CD4-positive, CD25-positive, alpha-beta regulatory T cell (primary cell): ENCODE data around the gene LIMCH1. TPM values are rescaled to one million over a fixed set of nuclear protein-coding genes. Genes with fewer than 3 reads are reported as not detected.

ENCODE experiments used
- ATAC-seq, 2 donors: fragments of 150-1000 bp; cut with Tn5 transposase; one replicate each; pipeline ENCODE4 v1.10.0; 2021; ENCODE audit warnings: low read depth in 2 of 2, moderate number of reproducible peaks in 2 of 2, moderate library complexity in 1 of 2
- DNase-seq, 3 donors: peaks; one replicate each; pipeline versions ENCODE4 v3.0.0 to v3.0.0-alpha.2; 2012 to 2022; ENCODE audit warnings: mixed read lengths in 1 of 3
- H3K27ac ChIP-seq: one replicate; pipeline ENCODE4 v1.7.0; 2013; ENCODE audit warnings: mild to moderate bottlenecking, low read length; ENCODE audit not compliant: insufficient read depth, poor library complexity, severe bottlenecking
- H3K27me3 ChIP-seq: one replicate; pipeline ENCODE4 v1.7.0; 2013; ENCODE audit warnings: low read length; ENCODE audit not compliant: control insufficient read depth, insufficient read depth
- H3K36me3 ChIP-seq: one replicate; pipeline ENCODE4 v1.7.0; 2013; ENCODE audit warnings: mild to moderate bottlenecking, low read length, moderate library complexity; ENCODE audit not compliant: control insufficient read depth, insufficient read depth
- H3K4me1 ChIP-seq: 2 replicates; pipeline ENCODE4 v1.7.0; 2013; ENCODE audit warnings: mild to moderate bottlenecking, low read length; ENCODE audit not compliant: insufficient read depth, control insufficient read depth, poor library complexity, severe bottlenecking
- H3K4me3 ChIP-seq: one replicate; pipeline ENCODE4 v1.7.0; 2013; ENCODE audit warnings: low read depth, mild to moderate bottlenecking, low read length, moderate library complexity
- H3K9me3 ChIP-seq, 2 experiments: 1 replicate in 1 of 2; 2 replicates in 1 of 2; pipeline ENCODE4 v1.7.0; 2013; ENCODE audit warnings: low read length in 2 of 2, mild to moderate bottlenecking in 1 of 2, moderate library complexity in 1 of 2; ENCODE audit not compliant: control insufficient read depth in 2 of 2
- H3K27ac Mint-ChIP-seq, 3 donors: one replicate each; pipeline ENCODE4 v1.8.0; 2020 to 2022; ENCODE audit warnings: mild to moderate bottlenecking in 3 of 3, mixed read lengths in 3 of 3, moderate library complexity in 2 of 3
- H3K27me3 Mint-ChIP-seq: one replicate; pipeline ENCODE4 v1.8.0; 2022; ENCODE audit warnings: mild to moderate bottlenecking, mixed read lengths
- H3K36me3 Mint-ChIP-seq: one replicate; pipeline ENCODE4 v1.8.0; 2020; ENCODE audit warnings: mixed read lengths
- H3K4me1 Mint-ChIP-seq, 4 donors: one replicate each; pipeline ENCODE4 v1.8.0; 2020 to 2022; ENCODE audit warnings: mixed read lengths in 4 of 4, mild to moderate bottlenecking in 1 of 4
- H3K4me3 Mint-ChIP-seq, 4 donors: one replicate each; pipeline ENCODE4 v1.8.0; 2020 to 2022; ENCODE audit warnings: mild to moderate bottlenecking in 4 of 4, mixed read lengths in 4 of 4, moderate library complexity in 3 of 4
- H3K9me3 Mint-ChIP-seq, 7 donors: one replicate each; pipeline ENCODE4 v1.8.0; 2020 to 2022; ENCODE audit warnings: mixed read lengths in 7 of 7, mild to moderate bottlenecking in 3 of 7, moderate library complexity in 2 of 7
- polyA plus RNA-seq, 4 donors: library from polyadenylated mRNA; unstranded; fragments of 300-500 nt; fragmentation: Illumina TruSeq; gene quantifications; one replicate each; pipeline ENCODE4 v1.2.3, GENCODE V29; 2021
- total RNA-seq: library from RNA; stranded (reverse); gene quantifications from one replicate; pipeline ENCODE4 v1.2.3, GENCODE V29; 2022

LIMCH1 gene
- total and polyA plus RNA-seq, 5 donors from 2014 or later: 0.07 TPM; not detected in 4

DNA sequence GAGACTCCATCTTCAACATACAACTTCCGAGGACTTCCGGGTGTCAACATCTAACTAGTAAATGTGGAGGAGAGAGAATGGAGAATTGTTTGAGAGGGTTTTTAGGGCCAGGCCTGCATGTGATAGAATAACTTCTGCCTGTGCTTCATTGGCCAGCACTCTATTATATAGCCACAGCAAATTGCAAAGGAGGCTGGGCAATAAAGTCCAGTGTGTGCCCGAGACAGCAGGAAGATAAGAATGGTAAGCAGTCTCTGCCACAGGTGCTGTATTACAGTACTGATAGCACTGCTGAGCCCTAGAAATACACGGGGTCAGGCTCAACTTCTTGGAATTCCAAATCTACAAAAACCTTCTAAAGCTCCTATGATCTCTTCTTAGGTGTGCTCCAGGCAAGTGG, 20.8 kb upstream of the LIMCH1 start:
- Histone ChIP-seq H3K27me3 (no peaks in the 10 kb centered on the region), H3K27ac (no peak overlapping the region), H3K4me1 (no peaks in the 10 kb centered on the region), H3K36me3 (no peaks in the 10 kb centered on the region), H3K4me3 (no peak overlapping the region), H3K9me3 (no peaks in the 10 kb centered on the region)
- DNase-seq (no peak), ATAC-seq (no peak)
- Mint-ChIP-seq H3K27ac (peak overlapping the region in 1 of 3 donors; percentile 35), H3K4me3 (no peak overlapping the region), H3K9me3 (peaks cover 0 to 4% (median 0%) of the 10 kb centered on the region in 7 donors), H3K36me3 (no peaks in the 10 kb centered on the region), H3K27me3 (no peaks in the 10 kb centered on the region), H3K4me1 (no peaks in the 10 kb centered on the region)

DNA sequence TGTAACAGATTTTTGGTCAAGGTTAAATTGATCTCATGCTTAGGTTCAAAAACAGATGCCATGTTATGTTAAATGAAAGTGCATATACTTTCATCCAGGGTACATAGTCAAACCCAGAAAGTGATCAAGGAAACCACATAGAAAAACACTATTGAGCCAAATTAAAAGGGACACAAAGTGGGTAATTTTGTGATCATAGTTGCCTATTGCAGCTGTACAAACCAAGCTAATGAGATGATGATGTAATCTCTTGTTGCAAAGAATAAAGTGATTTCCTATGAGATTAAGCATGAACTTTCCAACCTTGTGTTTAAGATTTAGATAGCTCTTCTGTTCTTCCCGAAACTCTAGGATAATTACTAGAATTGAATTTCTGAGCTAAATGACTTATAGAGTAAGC, 20.2 kb upstream of the LIMCH1 start:
- DNase-seq (no peak), ATAC-seq (no peak)
- no peaks in the 10 kb centered on the region for H3K27me3 Mint-ChIP-seq
- H3K4me3 Mint-ChIP-seq: no peak overlapping the region
- H3K27ac Mint-ChIP-seq: no peak overlapping the region
- Histone ChIP-seq H3K27ac (no peak overlapping the region), H3K9me3 (no peaks in the 10 kb centered on the region), H3K4me1 (no peaks in the 10 kb centered on the region), H3K4me3 (no peak overlapping the region), H3K27me3 (no peaks in the 10 kb centered on the region), H3K36me3 (no peaks in the 10 kb centered on the region)
- no peaks in the 10 kb centered on the region for H3K36me3 Mint-ChIP-seq
- no peaks in the 10 kb centered on the region for H3K4me1 Mint-ChIP-seq
- H3K9me3 Mint-ChIP-seq: peaks cover 0 to 4% (median 0%) of the 10 kb centered on the region in 7 donors

- Mint-ChIP-seq H3K4me3 (no peak overlapping the region), H3K9me3 (peaks cover 0 to 14% (median 0%) of the 10 kb centered on the region in 7 donors), H3K36me3 (no peaks in the 10 kb centered on the region), H3K4me1 (no peaks in the 10 kb centered on the region), H3K27me3 (no peaks in the 10 kb centered on the region), H3K27ac (no peak overlapping the region)
- Histone ChIP-seq H3K36me3 (no peaks in the 10 kb centered on the region), H3K4me3 (no peak overlapping the region), H3K27me3 (no peaks in the 10 kb centered on the region), H3K9me3 (no peaks in the 10 kb centered on the region), H3K27ac (no peak overlapping the region), H3K4me1 (no peaks in the 10 kb centered on the region)
- ATAC-seq: no peak
- no peak for DNase-seq
Observed at GRCh38 chr4:41524425-41524824, 13.5 kb upstream of the LIMCH1 start.

GRCh38 chr4:41525129-41525528, 12.8 kb upstream of the LIMCH1 start:
- Mint-ChIP-seq H3K27ac (no peak overlapping the region), H3K9me3 (peaks cover 0 to 14% (median 0%) of the 10 kb centered on the region in 7 donors), H3K4me3 (no peak overlapping the region), H3K36me3 (no peaks in the 10 kb centered on the region), H3K4me1 (no peaks in the 10 kb centered on the region), H3K27me3 (no peaks in the 10 kb centered on the region)
- Histone ChIP-seq H3K27ac (no peak overlapping the region), H3K27me3 (no peaks in the 10 kb centered on the region), H3K36me3 (no peaks in the 10 kb centered on the region), H3K9me3 (no peaks in the 10 kb centered on the region), H3K4me3 (no peak overlapping the region), H3K4me1 (no peaks in the 10 kb centered on the region)
- no peak for ATAC-seq
- DNase-seq: no peak

- Histone ChIP-seq H3K9me3 (no peaks in the 10 kb centered on the region), H3K27me3 (no peaks in the 10 kb centered on the region), H3K4me1 (no peaks in the 10 kb centered on the region), H3K36me3 (no peaks in the 10 kb centered on the region), H3K27ac (no peak overlapping the region), H3K4me3 (no peak overlapping the region)
- no peak overlapping the region for H3K27ac Mint-ChIP-seq
- H3K9me3 Mint-ChIP-seq: peaks cover 0 to 14% (median 0%) of the 10 kb centered on the region in 7 donors
- H3K27me3 Mint-ChIP-seq: no peaks in the 10 kb centered on the region
- no peak overlapping the region for H3K4me3 Mint-ChIP-seq
- no peaks in the 10 kb centered on the region for H3K36me3 Mint-ChIP-seq
- H3K4me1 Mint-ChIP-seq: no peaks in the 10 kb centered on the region
- ATAC-seq (no peak), DNase-seq (no peak)
Observed at GRCh38 chr4:41526628-41527027, 11.3 kb upstream of the LIMCH1 start.

- Mint-ChIP-seq H3K36me3 (no peaks in the 10 kb centered on the region), H3K4me3 (no peak overlapping the region), H3K27ac (no peak overlapping the region), H3K27me3 (no peaks in the 10 kb centered on the region), H3K9me3 (peaks cover 0 to 14% (median 2%) of the 10 kb centered on the region in 7 donors), H3K4me1 (no peaks in the 10 kb centered on the region)
- no peak for DNase-seq
- H3K4me1 ChIP-seq: no peaks in the 10 kb centered on the region
- H3K9me3 ChIP-seq: no peaks in the 10 kb centered on the region
- no peaks in the 10 kb centered on the region for H3K36me3 ChIP-seq
- no peak overlapping the region for H3K4me3 ChIP-seq
- H3K27me3 ChIP-seq: no peaks in the 10 kb centered on the region
- no peak for ATAC-seq
- no peak overlapping the region for H3K27ac ChIP-seq
Observed at GRCh38 chr4:41528512-41529205, 9.3 kb upstream of the LIMCH1 start.

DNA sequence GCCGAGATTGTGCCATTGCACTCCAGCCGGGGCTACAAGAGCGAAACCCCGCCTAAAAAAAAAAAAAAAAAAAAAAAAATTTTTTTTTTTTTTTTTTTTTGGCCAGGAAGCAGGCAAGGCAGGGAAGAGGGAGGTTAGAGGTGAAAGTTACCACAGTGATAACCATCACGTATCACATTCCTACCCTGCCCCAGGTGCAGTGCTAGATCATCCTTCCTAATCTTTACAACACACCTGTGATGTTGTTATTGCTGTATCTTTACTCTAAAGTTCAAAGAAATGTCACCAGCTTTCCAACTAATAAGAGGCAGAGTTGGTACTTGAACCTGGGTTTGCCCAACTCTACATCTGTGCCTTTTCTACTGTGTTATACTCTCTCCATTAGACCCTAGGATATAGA, 7.2 kb upstream of the LIMCH1 start:
- Histone ChIP-seq H3K27me3 (no peaks in the 10 kb centered on the region), H3K9me3 (no peaks in the 10 kb centered on the region), H3K36me3 (no peaks in the 10 kb centered on the region), H3K27ac (no peak overlapping the region), H3K4me3 (no peak overlapping the region), H3K4me1 (no peaks in the 10 kb centered on the region)
- Mint-ChIP-seq H3K4me3 (no peak overlapping the region), H3K36me3 (no peaks in the 10 kb centered on the region), H3K27ac (peak overlapping the region in 1 of 3 donors; percentile 41), H3K27me3 (no peaks in the 10 kb centered on the region), H3K4me1 (no peaks in the 10 kb centered on the region), H3K9me3 (peaks cover 0 to 4% (median 2%) of the 10 kb centered on the region in 7 donors)
- ATAC-seq (no peak), DNase-seq (no peak)

- Mint-ChIP-seq H3K4me3 (no peak overlapping the region), H3K36me3 (no peaks in the 10 kb centered on the region), H3K4me1 (no peaks in the 10 kb centered on the region), H3K9me3 (peaks cover 0 to 4% (median 2%) of the 10 kb centered on the region in 7 donors), H3K27me3 (no peaks in the 10 kb centered on the region), H3K27ac (no peak overlapping the region)
- DNase-seq (no peak), ATAC-seq (no peak)
- Histone ChIP-seq H3K4me1 (no peaks in the 10 kb centered on the region), H3K27me3 (no peaks in the 10 kb centered on the region), H3K9me3 (no peaks in the 10 kb centered on the region), H3K27ac (no peak overlapping the region), H3K4me3 (no peak overlapping the region), H3K36me3 (no peaks in the 10 kb centered on the region)
Observed at GRCh38 chr4:41532336-41532735, 5.6 kb upstream of the LIMCH1 start.
